HEK293T (cell line): ENCODE measurements around the gene IL20.

ENCODE experiments used
- BHLHE40 ChIP-seq: fragments of 450-650 bp; IDR thresholded peaks from 2 replicates; pipeline ENCODE4 v1.6.1; 2016; ENCODE audit warnings: mild to moderate bottlenecking, moderate library complexity, borderline replicate concordance
- CTBP1 ChIP-seq: fragments of 450-650 bp; IDR thresholded peaks from 2 replicates; pipeline ENCODE4 v1.6.1; 2016; ENCODE audit warnings: borderline replicate concordance
- ELF4 ChIP-seq: fragments of 450-650 bp; IDR thresholded peaks from 2 replicates; pipeline ENCODE4 v1.6.1; 2017; ENCODE audit warnings: antibody characterized with exemption
- FOXA1 ChIP-seq: fragments of 450-650 bp; IDR thresholded peaks from 2 replicates; pipeline ENCODE4 v1.6.1; 2016; ENCODE audit warnings: mild to moderate bottlenecking
- FOXK2 ChIP-seq: fragments of 450-650 bp; IDR thresholded peaks from 2 replicates; pipeline ENCODE4 v1.6.1; 2016; ENCODE audit warnings: mild to moderate bottlenecking
- FOXM1 ChIP-seq: fragments of 450-650 bp; IDR thresholded peaks from 2 replicates; pipeline ENCODE4 v1.6.1; 2017; ENCODE audit warnings: mild to moderate bottlenecking, borderline replicate concordance
- L3MBTL2 ChIP-seq: fragments of 450-650 bp; conservative IDR thresholded peaks from 2 replicates; pipeline ENCODE4 v1.6.1; 2016; ENCODE audit warnings: mild to moderate bottlenecking
- SP1 ChIP-seq: fragments of 450-650 bp; IDR thresholded peaks from 2 replicates; pipeline ENCODE4 v1.6.1; 2017
- SUZ12 ChIP-seq: fragments of 450-650 bp; IDR thresholded peaks from 2 replicates; pipeline ENCODE4 v1.6.1; 2016; ENCODE audit warnings: mild to moderate bottlenecking
- TARDBP ChIP-seq: fragments of 450-650 bp; IDR thresholded peaks from 2 replicates; pipeline ENCODE4 v1.6.1; 2016
- ZNF384 ChIP-seq: fragments of 450-650 bp; IDR thresholded peaks from 2 replicates; pipeline ENCODE4 v1.6.1; 2016
- TF ChIP-seq, protein P1 (sequence below): fragments of 450-650 bp; IDR thresholded peaks from 2 replicates; pipeline ENCODE4 v1.6.1; 2016

GRCh38 chr1:206896261-206896660, 30.8 kb downstream of the IL20 start:
- TF ChIP-seq TARDBP (no peak), ZNF384 (no peak), FOXK2 (no peak), SUZ12 (no peak), BHLHE40 (no peak), SP1 (no peak), FOXM1 (no peak), CTBP1 (no peak), L3MBTL2 (no peak), FOXA1 (no peak), ELF4 (no peak)
- TF ChIP-seq, protein P1, sequence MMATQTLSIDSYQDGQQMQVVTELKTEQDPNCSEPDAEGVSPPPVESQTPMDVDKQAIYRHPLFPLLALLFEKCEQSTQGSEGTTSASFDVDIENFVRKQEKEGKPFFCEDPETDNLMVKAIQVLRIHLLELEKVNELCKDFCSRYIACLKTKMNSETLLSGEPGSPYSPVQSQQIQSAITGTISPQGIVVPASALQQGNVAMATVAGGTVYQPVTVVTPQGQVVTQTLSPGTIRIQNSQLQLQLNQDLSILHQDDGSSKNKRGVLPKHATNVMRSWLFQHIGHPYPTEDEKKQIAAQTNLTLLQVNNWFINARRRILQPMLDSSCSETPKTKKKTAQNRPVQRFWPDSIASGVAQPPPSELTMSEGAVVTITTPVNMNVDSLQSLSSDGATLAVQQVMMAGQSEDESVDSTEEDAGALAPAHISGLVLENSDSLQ, result no peak
